SK-N-MC (cell line): Measurements from ENCODE around the gene CFI.

ENCODE experiments used
- EZH2 ChIP-seq: fragments of 200-600 bp; sonication (generic); IDR thresholded peaks from one replicate; pipeline ENCODE4 v1.6.1; 2017; ENCODE audit warnings: antibody characterized with exemption
- FOXP2 ChIP-seq: optimal IDR thresholded peaks from 2 replicates; pipeline ENCODE3; 2011; ENCODE audit warnings: mild to moderate bottlenecking, moderate library complexity; ENCODE audit not compliant: insufficient read depth; ENCODE audit errors: extremely low read length, control extremely low read depth
- POLR2AphosphoS5 ChIP-seq: IDR thresholded peaks from 2 replicates; pipeline ENCODE4 v1.6.1; 2012; ENCODE audit warnings: mild to moderate bottlenecking, low read depth, low read length, borderline replicate concordance

- TF ChIP-seq EZH2 (no peak), POLR2AphosphoS5 (no peak), FOXP2 (no peak)
Observed at GRCh38 chr4:109708990-109709389, 92.8 kb downstream of the CFI start.
